Measurements from ENCODE around the gene OR4A47.
"Not testable (repeated sequence)": the region's sequence is repeated elsewhere in the genome, so short reads cannot be mapped to it uniquely, and the experiment has no call there.

The OR4A47 gene

GRCh38 chr11:48488493-48488892 is at the start of gene OR4A47:
OR4A47 (plus strand) TSS chr11:48488793; CDS start chr11:48488793, 0 bp downstream.
- DNase-seq (ENCODE audit: low spot score) = not testable (repeated sequence)

DNA sequence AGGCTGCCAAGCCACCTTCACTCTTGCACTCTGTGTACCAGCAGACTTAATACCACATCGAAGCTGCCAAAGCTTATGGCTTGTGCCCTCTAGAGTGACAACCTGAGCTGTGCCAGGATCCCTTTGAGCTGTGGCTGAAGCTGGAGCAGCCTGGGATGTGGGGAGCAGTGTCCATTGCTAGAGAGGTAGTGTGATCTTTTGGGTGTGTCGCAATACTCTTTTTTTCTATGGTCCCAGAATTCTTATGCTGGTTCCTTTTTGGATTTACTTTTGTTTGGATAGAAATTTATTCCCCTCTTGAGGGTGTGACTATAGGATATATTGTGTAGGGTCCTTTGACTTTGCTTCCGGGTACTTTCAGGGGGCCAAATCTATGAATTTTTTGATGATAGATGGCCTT is 32.7 kb upstream of the OR4A47 start:
- DNase-seq (ENCODE audit: low spot score) = not testable (repeated sequence)

DNA sequence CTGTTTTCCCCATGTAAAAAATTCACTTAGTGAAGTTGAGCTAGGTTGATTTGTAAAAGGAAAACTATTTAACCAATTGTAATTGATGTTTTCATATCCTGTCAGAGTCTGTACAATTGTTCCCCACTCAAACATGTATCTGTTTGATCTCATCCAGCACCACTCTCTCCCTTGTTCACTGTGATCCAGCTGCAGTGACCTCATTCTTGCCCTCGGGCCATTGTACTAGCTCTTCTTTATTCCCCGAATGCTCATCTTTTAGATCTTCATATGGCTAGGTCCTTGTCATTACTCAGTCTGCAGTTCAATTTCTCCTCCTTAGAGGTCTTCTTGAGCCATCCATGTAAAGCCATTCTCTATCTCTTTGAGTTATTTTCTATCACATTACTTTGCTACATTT is 14.6 kb upstream of the OR4A47 start:
- DNase-seq (ENCODE audit: low spot score) = peak; percentile 25

GRCh38 chr11:48474703-48475102 is 13.9 kb upstream of the OR4A47 start:
- DNase-seq (ENCODE audit: low spot score) = not testable (repeated sequence)

DNA sequence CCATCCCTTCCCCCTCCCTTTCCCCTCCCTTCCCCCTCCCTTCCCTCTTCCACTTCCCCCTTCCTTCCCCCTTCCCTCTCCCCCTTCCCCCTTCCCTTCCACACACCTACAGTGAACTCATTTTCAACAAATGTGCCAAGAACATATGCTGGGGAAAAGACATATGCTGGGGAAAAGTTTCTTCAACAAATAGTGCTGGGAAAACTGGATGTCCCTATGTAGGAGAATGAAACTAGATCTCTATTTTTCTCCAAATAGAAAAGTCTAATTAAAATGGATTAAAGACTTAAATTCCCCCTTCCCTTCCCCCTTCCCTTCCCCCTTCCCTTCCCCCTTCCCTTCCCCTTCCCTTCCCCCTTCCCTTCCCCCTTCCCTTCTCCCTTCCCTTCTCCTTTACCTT is 17.6 kb downstream of the OR4A47 start:
- not testable (repeated sequence) for DNase-seq (ENCODE audit: low spot score)

DNA sequence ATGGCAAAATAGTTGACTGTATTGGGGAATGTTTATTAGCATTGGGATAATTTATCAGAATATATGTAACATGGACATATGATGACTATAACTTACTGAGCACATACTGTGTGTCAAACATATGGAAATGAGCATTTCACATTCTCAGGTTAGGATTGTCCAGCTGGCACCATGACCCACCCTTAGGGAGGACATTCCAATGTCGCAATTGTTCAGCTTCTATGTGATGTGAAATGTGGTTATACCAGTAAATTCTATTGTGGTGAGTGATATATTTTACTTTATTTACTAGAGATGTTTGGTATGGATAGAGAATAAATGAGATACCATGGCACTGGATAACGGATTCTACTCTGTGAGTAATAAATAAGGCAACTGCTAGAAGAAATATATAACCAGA is 50.4 kb downstream of the OR4A47 start:
- no peak for DNase-seq (ENCODE audit: low spot score)
